Chondrocyte (in vitro differentiated cells): ENCODE measurements around the gene ADGRL4. TPM values are rescaled to one million over a fixed set of nuclear protein-coding genes. Genes with fewer than 3 reads are reported as not detected.
A peak's percentile ranks its signal among the peaks of the same experiment; 100 is the strongest.
"Not testable (repeated sequence)": the region's sequence is repeated elsewhere in the genome, so short reads cannot be mapped to it uniquely, and the experiment has no call there.

Experiments
- DNase-seq: peaks from one replicate; pipeline ENCODE4 v3.0.0; 2021; ENCODE audit warnings: mixed read lengths, low spot score
- H3K27ac Mint-ChIP-seq: one replicate; pipeline ENCODE4 v1.8.0; 2021; ENCODE audit warnings: mild to moderate bottlenecking, moderate library complexity, mixed read lengths; ENCODE audit not compliant: unreplicated experiment
- H3K27me3 Mint-ChIP-seq: 2 replicates; pipeline ENCODE4 v1.8.0; 2021; ENCODE audit warnings: low read depth, mixed read lengths
- H3K36me3 Mint-ChIP-seq: 2 replicates; pipeline ENCODE4 v1.8.0; 2021; ENCODE audit warnings: low read depth, mixed read lengths
- H3K4me1 Mint-ChIP-seq: 2 replicates; pipeline ENCODE4 v1.8.0; 2021; ENCODE audit warnings: low read depth, mild to moderate bottlenecking, mixed read lengths
- H3K4me3 Mint-ChIP-seq: one replicate; pipeline ENCODE4 v1.8.0; 2021; ENCODE audit warnings: mild to moderate bottlenecking, moderate library complexity, mixed read lengths; ENCODE audit not compliant: unreplicated experiment
- H3K9me3 Mint-ChIP-seq: 2 replicates; pipeline ENCODE4 v1.8.0; 2021; ENCODE audit warnings: low read depth, mixed read lengths
- CTCF ChIP-seq: fragments of 200-600 bp; sonication (generic); IDR thresholded peaks from 2 replicates; pipeline ENCODE4 v1.5.0; 2021; ENCODE audit warnings: antibody characterized with exemption, mild to moderate bottlenecking, moderate library complexity
- total RNA-seq: library from RNA; stranded (reverse); gene quantifications from 3 replicates; pipeline ENCODE4 v1.2.1, GENCODE V29; 2021

ADGRL4 gene
- total RNA-seq, 1 donor from 2014 or later, result 6.9 TPM

GRCh38 chr1:78884685-78885452 is 121.7 kb downstream of the ADGRL4 start:
- no peak for TF ChIP-seq CTCF
- no peak overlapping the region for H3K4me3 Mint-ChIP-seq
- no peaks in the 10 kb centered on the region for H3K27me3 Mint-ChIP-seq
- peaks cover 16% of the 10 kb centered on the region for H3K4me1 Mint-ChIP-seq
- H3K27ac Mint-ChIP-seq, result no peak overlapping the region
- no peaks in the 10 kb centered on the region for H3K36me3 Mint-ChIP-seq
- DNase-seq, result no peak
- H3K9me3 Mint-ChIP-seq, result no peaks in the 10 kb centered on the region

- Mint-ChIP-seq H3K4me3 (no peak overlapping the region), H3K9me3 (no peaks in the 10 kb centered on the region), H3K27me3 (no peaks in the 10 kb centered on the region), H3K36me3 (no peaks in the 10 kb centered on the region), H3K27ac (no peak overlapping the region), H3K4me1 (peaks cover 12% of the 10 kb centered on the region)
- no peak for TF ChIP-seq CTCF
- no peak for DNase-seq
Observed at GRCh38 chr1:78880223-78880622, 126.3 kb downstream of the ADGRL4 start.

GRCh38 chr1:78875986-78876385 is 130.5 kb downstream of the ADGRL4 start:
- not testable (repeated sequence) for DNase-seq, H3K4me3 Mint-ChIP-seq, H3K27me3 Mint-ChIP-seq, H3K27ac Mint-ChIP-seq, H3K4me1 Mint-ChIP-seq, H3K36me3 Mint-ChIP-seq
- H3K9me3 Mint-ChIP-seq, result peaks cover 18% of the 10 kb centered on the region

- not testable (repeated sequence) for H3K4me3 Mint-ChIP-seq, H3K27me3 Mint-ChIP-seq, H3K4me1 Mint-ChIP-seq, DNase-seq, H3K36me3 Mint-ChIP-seq
- peaks cover 22% of the 10 kb centered on the region for H3K9me3 Mint-ChIP-seq
- peak overlapping the region; percentile 67 for H3K27ac Mint-ChIP-seq
Observed at GRCh38 chr1:78872801-78873200, 133.7 kb downstream of the ADGRL4 start.

GRCh38 chr1:78871249-78871648 is 135.3 kb downstream of the ADGRL4 start:
- Mint-ChIP-seq H3K27ac (no peak overlapping the region), H3K36me3 (peaks cover 4% of the 10 kb centered on the region), H3K4me3 (no peak overlapping the region), H3K4me1 (peaks cover 9% of the 10 kb centered on the region), H3K9me3 (peaks cover 22% of the 10 kb centered on the region), H3K27me3 (no peaks in the 10 kb centered on the region)
- no peak for TF ChIP-seq CTCF
- DNase-seq, result no peak

- DNase-seq, result no peak
- TF ChIP-seq CTCF, result no peak
Observed at GRCh38 chr1:78869136-78869535, 137.4 kb downstream of the ADGRL4 start.

More at GRCh38 chr1:78869136-78869535, 137.4 kb downstream of the ADGRL4 start:
- peaks cover 4% of the 10 kb centered on the region for H3K36me3 Mint-ChIP-seq
- H3K27ac Mint-ChIP-seq, result no peak overlapping the region
- peaks cover 9% of the 10 kb centered on the region for H3K4me1 Mint-ChIP-seq
- H3K9me3 Mint-ChIP-seq, result peaks cover 27% of the 10 kb centered on the region
- H3K4me3 Mint-ChIP-seq, result no peak overlapping the region
- no peaks in the 10 kb centered on the region for H3K27me3 Mint-ChIP-seq
